Trophoblast cell (in vitro differentiated cells and primary cell): ENCODE data around the gene ZNF862.

Source experiments
- DNase-seq, 2 donors: peaks; one replicate each; pipeline ENCODE4 v3.0.0-alpha.2; 2016
- H2AFZ ChIP-seq: 2 replicates; pipeline ENCODE4 v1.6.1; 2013; ENCODE audit warnings: low read length, moderate library complexity, mild to moderate bottlenecking; ENCODE audit not compliant: insufficient read depth, poor library complexity
- H2AK5ac ChIP-seq: 2 replicates; pipeline ENCODE4 v1.6.1; 2013; ENCODE audit warnings: mild to moderate bottlenecking, low read length
- H2BK120ac ChIP-seq: 2 replicates; pipeline ENCODE4 v1.6.1; 2013; ENCODE audit warnings: low read length, mild to moderate bottlenecking, moderate library complexity; ENCODE audit not compliant: insufficient read depth, poor library complexity
- H2BK12ac ChIP-seq: 2 replicates; pipeline ENCODE4 v1.6.1; 2013; ENCODE audit warnings: mild to moderate bottlenecking, low read length, moderate library complexity
- H2BK5ac ChIP-seq: 2 replicates; pipeline ENCODE4 v1.6.1; 2013; ENCODE audit warnings: low read length, low read depth, moderate library complexity, mild to moderate bottlenecking; ENCODE audit not compliant: poor library complexity
- H3K14ac ChIP-seq: 2 replicates; pipeline ENCODE4 v1.6.1; 2013; ENCODE audit warnings: mild to moderate bottlenecking, low read length
- H3K18ac ChIP-seq: 2 replicates; pipeline ENCODE4 v1.6.1; 2013; ENCODE audit warnings: mild to moderate bottlenecking, low read length
- H3K23ac ChIP-seq: 2 replicates; pipeline ENCODE4 v1.6.1; 2013; ENCODE audit warnings: low read length
- H3K27ac ChIP-seq: 2 replicates; pipeline ENCODE4 v1.5.1; 2013; ENCODE audit warnings: low read depth, mild to moderate bottlenecking, inconsistent platforms, low read length, moderate library complexity
- H3K27me3 ChIP-seq: 2 replicates; pipeline ENCODE4 v1.6.1; 2013; ENCODE audit warnings: inconsistent platforms, mild to moderate bottlenecking, low read length, moderate library complexity; ENCODE audit not compliant: insufficient read depth
- H3K36me3 ChIP-seq, 2 experiments: 1 replicate in 1 of 2; 2 replicates in 1 of 2; pipeline ENCODE4 v1.6.1; 2013; ENCODE audit warnings: low read length in 2 of 2, mild to moderate bottlenecking in 2 of 2, moderate library complexity in 1 of 2; ENCODE audit not compliant: insufficient read depth in 2 of 2, control insufficient read depth in 1 of 2
- H3K4ac ChIP-seq: 2 replicates; pipeline ENCODE4 v1.6.1; 2013; ENCODE audit warnings: low read depth, mild to moderate bottlenecking, low read length, moderate library complexity
- H3K4me1 ChIP-seq, 2 experiments: 1 replicate in 1 of 2; 2 replicates in 1 of 2; pipeline ENCODE4 v1.6.1; 2013; ENCODE audit warnings: low read length in 2 of 2, mild to moderate bottlenecking in 2 of 2, moderate library complexity in 1 of 2; ENCODE audit not compliant: insufficient read depth in 2 of 2, control insufficient read depth in 1 of 2
- H3K4me2 ChIP-seq: 2 replicates; pipeline ENCODE4 v1.6.1; 2013; ENCODE audit warnings: inconsistent platforms, mild to moderate bottlenecking, low read length, moderate library complexity
- H3K4me3 ChIP-seq: 2 replicates; pipeline ENCODE4 v1.5.1; 2013; ENCODE audit warnings: mild to moderate bottlenecking, low read depth, low read length, inconsistent platforms
- H3K79me1 ChIP-seq: one replicate; pipeline ENCODE4 v1.6.1; 2013; ENCODE audit warnings: low read length
- H3K79me2 ChIP-seq: 2 replicates; pipeline ENCODE4 v1.6.1; 2013; ENCODE audit warnings: low read length, mild to moderate bottlenecking; ENCODE audit not compliant: control insufficient read depth, insufficient read depth, poor library complexity
- H3K9ac ChIP-seq: 2 replicates; pipeline ENCODE4 v1.6.1; 2013; ENCODE audit warnings: mild to moderate bottlenecking, low read length
- H3K9me3 ChIP-seq: 2 replicates; pipeline ENCODE4 v1.6.1; 2013; ENCODE audit warnings: low read depth, mild to moderate bottlenecking, control low read depth, inconsistent platforms, low read length; ENCODE audit not compliant: insufficient read depth
- H4K12ac ChIP-seq: 2 replicates; pipeline ENCODE4 v1.6.1; 2013; ENCODE audit warnings: low read depth, mild to moderate bottlenecking, low read length, moderate library complexity
- H4K8ac ChIP-seq: 2 replicates; pipeline ENCODE4 v1.6.1; 2013; ENCODE audit warnings: low read depth, mild to moderate bottlenecking, low read length, moderate library complexity
- H4K91ac ChIP-seq: one replicate; pipeline ENCODE4 v1.6.1; 2013; ENCODE audit warnings: low read depth, mild to moderate bottlenecking, low read length, moderate library complexity
- WGBS: extraction: QIAGEN DNeasy Blood & Tissue Kit; methylation state at CpG from one replicate; pipeline ENCODE4 v1.1.7; 2013; ENCODE audit warnings: missing lambda C conversion rate; ENCODE audit not compliant: insufficient read length, insufficient coverage; ENCODE audit errors: extremely low coverage; 5-methylcytosine and 5-hydroxymethylcytosine counted together

The ZNF862 gene

GRCh38 chr7:149819141-149819960, 18.8 kb upstream of the ZNF862 start:
- Histone ChIP-seq H2AK5ac (no peak overlapping the region), H4K8ac (no peak overlapping the region), H3K4me2 (no peak overlapping the region), H3K4me3 (no peak overlapping the region), H2BK5ac (no peak overlapping the region), H3K9me3 (peaks cover 5% of the 10 kb centered on the region), H3K18ac (no peak overlapping the region), H3K36me3 (no peaks in the 10 kb centered on the region), H3K27ac (no peak overlapping the region), H3K79me2 (no peaks in the 10 kb centered on the region), H2AFZ (no peak overlapping the region), H3K9ac (no peak overlapping the region), H3K27me3 (no peaks in the 10 kb centered on the region), H3K14ac (no peak overlapping the region), H4K12ac (no peak overlapping the region), H2BK12ac (no peak overlapping the region), H2BK120ac (no peak overlapping the region), H4K91ac (no peak overlapping the region), H3K4ac (no peak overlapping the region), H3K4me1 (no peaks in the 10 kb centered on the region), H3K23ac (no peak overlapping the region), H3K79me1 (no peaks in the 10 kb centered on the region)
- WGBS = no CpG with 5 or more reads among the region's 28 CpGs
- no peak for DNase-seq

DNA sequence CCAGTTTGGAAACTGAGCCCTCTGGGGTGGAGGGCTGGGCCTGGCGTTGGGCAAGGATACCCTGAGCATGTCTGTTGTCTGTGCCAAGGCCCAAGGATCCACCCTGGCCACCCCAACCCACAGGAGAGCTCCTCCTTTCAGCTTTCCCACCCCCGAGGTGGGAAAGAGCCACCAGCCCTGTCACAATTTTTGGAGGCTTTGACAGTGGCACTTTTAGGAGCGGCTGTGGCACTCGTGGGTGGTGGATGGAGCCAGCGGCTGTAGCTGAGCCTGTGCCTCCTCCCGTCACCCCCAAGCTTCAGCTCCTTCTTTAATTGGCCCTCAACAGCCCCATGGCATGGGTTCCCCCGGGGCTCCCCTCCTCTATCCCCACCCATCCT, 18.2 kb upstream of the ZNF862 start:
- Histone ChIP-seq H2BK5ac (no peak overlapping the region), H3K23ac (no peak overlapping the region), H3K79me2 (no peaks in the 10 kb centered on the region), H3K4ac (no peak overlapping the region), H4K91ac (no peak overlapping the region), H3K79me1 (no peaks in the 10 kb centered on the region), H3K4me1 (no peaks in the 10 kb centered on the region), H3K36me3 (no peaks in the 10 kb centered on the region), H2BK12ac (no peak overlapping the region), H3K9ac (no peak overlapping the region), H3K9me3 (peaks cover 5% of the 10 kb centered on the region), H3K27me3 (no peaks in the 10 kb centered on the region), H3K4me3 (no peak overlapping the region), H2AK5ac (no peak overlapping the region), H2BK120ac (no peak overlapping the region), H3K18ac (no peak overlapping the region), H3K4me2 (no peak overlapping the region), H3K27ac (no peak overlapping the region), H4K8ac (no peak overlapping the region), H2AFZ (no peak overlapping the region), H3K14ac (no peak overlapping the region), H4K12ac (no peak overlapping the region)
- no peak for DNase-seq
- WGBS = no CpG with 5 or more reads among the region's 7 CpGs

GRCh38 chr7:149820622-149821190, 17.5 kb upstream of the ZNF862 start:
- no peak overlapping the region for H3K18ac ChIP-seq
- H3K4ac ChIP-seq = no peak overlapping the region

GRCh38 chr7:149821191-149822148, 16.7 kb upstream of the ZNF862 start:
- Histone ChIP-seq H2BK5ac (no peak overlapping the region), H3K23ac (no peak overlapping the region), H4K12ac (no peak overlapping the region), H3K14ac (no peak overlapping the region), H3K18ac (no peak overlapping the region), H3K9me3 (peaks cover 5% of the 10 kb centered on the region), H3K4me2 (no peak overlapping the region), H3K9ac (no peak overlapping the region), H3K79me2 (no peaks in the 10 kb centered on the region), H2BK12ac (no peak overlapping the region), H3K27me3 (no peaks in the 10 kb centered on the region), H4K91ac (no peak overlapping the region), H3K79me1 (no peaks in the 10 kb centered on the region), H3K4me3 (no peak overlapping the region), H3K36me3 (no peaks in the 10 kb centered on the region), H2AFZ (no peak overlapping the region), H3K4ac (no peak overlapping the region), H2AK5ac (no peak overlapping the region), H4K8ac (no peak overlapping the region), H2BK120ac (no peak overlapping the region), H3K4me1 (no peaks in the 10 kb centered on the region), H3K27ac (no peak overlapping the region)
- DNase-seq = no peak
- no CpG with 5 or more reads among the region's 30 CpGs for WGBS

More at GRCh38 chr7:149820622-149821190, 17.5 kb upstream of the ZNF862 start:
- no peak overlapping the region for H4K8ac ChIP-seq
- H3K4me3 ChIP-seq = no peak overlapping the region
- peaks cover 5% of the 10 kb centered on the region for H3K9me3 ChIP-seq
- no peak overlapping the region for H2AFZ ChIP-seq
- DNase-seq = no peak
- no peak overlapping the region for H3K23ac ChIP-seq
- H3K79me2 ChIP-seq = no peaks in the 10 kb centered on the region
- H2BK120ac ChIP-seq = no peak overlapping the region
- no peak overlapping the region for H3K27ac ChIP-seq
- no peaks in the 10 kb centered on the region for H3K27me3 ChIP-seq
- H3K14ac ChIP-seq = no peak overlapping the region
- no CpG with 5 or more reads among the region's 17 CpGs for WGBS
- H3K4me2 ChIP-seq = no peak overlapping the region
- H3K79me1 ChIP-seq = no peaks in the 10 kb centered on the region
- H2BK12ac ChIP-seq = no peak overlapping the region
- H3K36me3 ChIP-seq = no peaks in the 10 kb centered on the region
- no peaks in the 10 kb centered on the region for H3K4me1 ChIP-seq
- H2BK5ac ChIP-seq = no peak overlapping the region
- H4K91ac ChIP-seq = no peak overlapping the region
- no peak overlapping the region for H4K12ac ChIP-seq
- H2AK5ac ChIP-seq = no peak overlapping the region
- no peak overlapping the region for H3K9ac ChIP-seq
